Posterior vena cava (tissue), 2 donors: ENCODE results near the gene TMUB2. TPM values are rescaled to one million over a fixed set of nuclear protein-coding genes. Genes with fewer than 3 reads are reported as not detected.

Experiments
- DNase-seq: peaks from one replicate; pipeline ENCODE4 v3.0.0-alpha.2; 2020; ENCODE audit warnings: low spot score
- intact Hi-C, 2 donors: fragments of 100-400 bp; cut with DNase I; formaldehyde crosslinking; loops; one replicate each; pipeline versions ENCODE4 v1.14.1 to v1.14.2; 2022 to 2023
- total RNA-seq, 2 donors: library from RNA; stranded (reverse); fragmentation: NEBNext Ultra II Directional; extraction: Animal tissue kit (Norgen Biotek cat#: 25700); gene quantifications; one replicate each; pipeline ENCODE4 v1.2.1, GENCODE V29; 2021
- donor health status: DM: yes; HTN: yes; CAD: no.
- donor health status: DM: yes; HTN: yes; CAD: no.

Gene TMUB2
- total RNA-seq, 2 donors from 2014 or later = 26.3 to 31.2 TPM

DNA sequence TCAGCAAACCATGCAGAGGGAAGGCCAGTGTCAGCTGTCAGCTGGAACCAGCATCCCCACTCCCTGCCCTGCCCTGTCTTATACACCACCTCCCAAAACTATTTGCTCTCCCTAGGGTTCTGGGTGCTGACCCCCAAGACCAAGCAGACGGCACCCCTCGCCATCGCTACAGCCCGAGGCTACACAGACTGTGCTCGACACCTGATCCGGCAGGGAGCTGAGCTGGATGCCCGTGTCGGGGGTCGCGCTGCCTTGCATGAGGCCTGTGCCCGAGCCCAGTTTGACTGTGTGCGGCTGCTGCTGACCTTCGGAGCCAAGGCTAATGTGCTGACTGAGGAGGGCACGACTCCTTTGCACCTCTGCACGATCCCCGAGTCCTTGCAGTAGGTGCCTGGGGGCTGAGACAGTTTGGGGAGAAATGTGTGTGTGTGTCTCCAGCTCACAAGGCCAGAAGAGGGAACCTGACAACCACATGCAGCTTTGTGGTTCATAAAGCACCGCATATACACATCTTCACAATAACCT, 14.8 kb upstream of the TMUB2 start:
- DNase-seq = no peak
- intact Hi-C loops = loop anchor here in 1 of 2 donors (2.0 kb wide), 1 partner anchor 29 kb away; no protein-coding TSS in a partner anchor

DNA sequence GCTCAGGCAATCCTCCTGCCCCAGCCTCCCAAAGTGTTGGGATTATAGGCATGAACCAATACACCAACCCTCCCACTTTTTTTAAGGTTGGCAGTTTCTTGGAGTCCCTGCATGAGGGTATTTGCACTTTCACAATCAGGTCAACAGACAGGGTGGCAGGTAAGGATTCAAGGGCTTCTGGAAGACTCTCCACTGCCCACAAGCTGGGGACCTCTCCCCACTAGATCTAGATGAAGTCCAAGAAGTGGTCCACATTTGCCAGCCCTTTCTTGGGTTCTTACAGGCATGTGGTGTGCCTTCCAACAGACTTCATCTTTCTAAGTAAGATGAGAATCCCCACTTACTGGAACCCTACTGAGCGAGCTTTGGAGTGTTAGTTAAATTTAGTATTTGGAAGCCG, 12.3 kb upstream of the TMUB2 start:
- no peak for DNase-seq
- intact Hi-C loops = no loop called here

DNA sequence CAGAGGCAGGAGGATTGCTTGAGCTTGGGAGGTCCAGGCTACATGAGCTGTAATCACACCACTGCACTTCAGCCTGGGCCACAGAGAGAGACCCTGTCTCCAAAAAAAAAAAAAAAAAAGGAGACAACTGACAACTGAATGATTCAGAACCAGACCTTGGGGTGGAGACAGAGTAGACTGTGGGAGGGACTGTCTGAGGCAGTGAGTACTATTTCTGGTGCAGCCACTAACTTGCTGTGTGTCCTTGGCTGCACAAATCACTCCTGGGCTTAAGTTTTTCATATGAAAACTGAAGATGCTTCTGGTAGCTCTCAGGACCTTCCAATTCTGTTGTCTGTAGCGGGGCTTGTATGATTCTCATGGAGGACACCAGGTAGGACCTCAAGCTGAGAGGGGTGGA, 10.5 kb upstream of the TMUB2 start:
- DNase-seq = no peak
- intact Hi-C loops = no loop called here

DNA sequence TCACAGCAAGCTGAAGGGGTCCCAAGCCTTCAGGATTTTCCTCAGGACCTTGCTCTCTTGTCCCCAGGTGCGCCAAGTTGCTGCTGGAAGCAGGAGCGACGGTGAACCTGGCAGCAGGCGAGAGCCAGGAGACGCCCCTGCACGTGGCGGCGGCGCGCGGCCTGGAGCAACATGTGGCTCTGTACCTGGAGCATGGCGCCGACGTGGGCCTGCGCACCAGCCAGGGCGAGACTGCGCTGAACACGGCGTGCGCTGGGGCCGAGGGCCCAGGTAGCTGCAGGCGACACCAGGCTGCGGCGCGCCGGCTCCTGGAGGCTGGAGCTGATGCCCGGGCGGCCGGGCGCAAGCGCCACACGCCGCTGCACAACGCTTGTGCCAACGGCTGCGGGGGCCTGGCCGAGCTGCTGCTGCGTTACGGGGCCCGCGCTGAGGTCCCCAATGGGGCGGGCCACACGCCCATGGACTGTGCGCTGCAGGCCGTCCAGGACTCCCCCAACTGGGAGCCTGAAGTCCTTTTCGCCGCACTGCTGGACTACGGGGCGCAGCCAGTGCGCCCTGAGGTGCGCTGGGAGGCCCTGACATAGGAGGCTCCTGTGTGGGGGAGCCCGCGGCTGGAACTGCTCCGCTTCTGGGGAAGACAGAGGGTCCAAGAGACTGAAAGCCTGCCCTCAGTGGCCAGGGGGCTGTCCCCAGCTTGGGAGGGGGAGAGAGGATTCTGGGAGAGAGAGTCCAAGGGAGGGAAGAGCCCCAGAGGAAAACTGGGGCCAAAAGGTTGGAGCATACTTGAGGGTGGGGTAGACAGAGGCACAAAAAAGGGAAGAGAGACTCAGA, 9.9 kb upstream of the TMUB2 start:
- intact Hi-C loops = no loop called here
- no peak for DNase-seq

DNA sequence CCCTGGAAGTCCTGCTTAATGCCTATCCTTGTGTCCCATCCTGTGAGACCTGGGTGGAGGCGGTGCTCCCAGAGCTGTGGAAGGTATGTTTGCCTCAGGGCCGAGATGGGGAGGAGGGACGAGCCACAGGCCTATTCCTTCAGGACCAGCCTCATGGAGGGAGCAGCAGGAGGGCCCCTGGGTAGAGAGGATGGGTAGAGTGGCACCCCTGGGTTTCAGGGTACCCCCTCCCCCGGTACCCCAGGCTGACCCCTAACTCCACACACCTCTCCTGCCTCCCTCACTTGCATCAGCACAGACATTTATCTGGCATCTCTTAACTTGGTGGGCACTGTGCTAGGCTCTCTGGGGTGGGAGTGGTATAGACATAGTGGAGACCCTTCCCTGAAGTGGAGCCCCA, 9.1 kb upstream of the TMUB2 start:
- no peak for DNase-seq
- intact Hi-C loops = no loop called here

DNA sequence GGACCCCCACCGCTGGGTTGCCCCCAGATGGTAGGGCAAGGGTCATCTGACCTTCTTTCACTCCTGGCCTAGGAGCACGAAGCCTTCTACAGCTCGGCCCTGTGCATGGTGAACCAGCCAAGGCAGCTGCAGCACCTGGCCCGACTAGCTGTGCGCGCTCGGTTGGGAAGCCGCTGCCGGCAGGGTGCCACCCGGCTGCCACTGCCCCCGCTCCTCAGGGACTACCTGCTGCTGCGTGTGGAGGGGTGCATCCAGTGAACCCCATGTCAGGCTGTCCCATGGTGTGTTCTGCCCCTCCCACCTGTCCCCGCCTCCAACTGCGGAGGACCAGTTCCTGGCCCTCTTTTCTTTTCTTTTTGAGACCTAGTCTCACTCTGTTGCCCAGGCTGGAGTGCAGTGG, 8.6 kb upstream of the TMUB2 start:
- DNase-seq = no peak
- intact Hi-C loops = no loop called here

DNA sequence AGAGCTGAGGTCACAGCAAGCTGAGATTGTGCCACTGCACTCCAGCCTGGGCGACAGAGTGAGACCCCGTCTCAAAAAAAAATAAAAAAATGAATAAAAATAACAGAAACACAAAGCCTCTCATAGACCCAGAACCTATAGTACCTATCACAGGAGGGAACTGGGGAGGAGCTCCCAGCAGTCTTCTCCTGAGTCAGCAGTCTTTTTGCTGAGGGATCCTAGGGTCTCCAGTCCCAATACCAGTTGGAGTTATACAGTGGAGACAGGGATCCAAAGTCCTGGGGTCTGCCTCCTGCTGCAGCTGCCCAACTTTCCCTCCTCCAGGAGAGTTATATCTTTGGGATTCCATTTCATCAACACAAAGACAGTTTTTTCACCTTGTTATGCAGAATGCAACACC, 3.7 kb upstream of the TMUB2 start:
- intact Hi-C loops = no loop called here
- DNase-seq = no peak

DNA sequence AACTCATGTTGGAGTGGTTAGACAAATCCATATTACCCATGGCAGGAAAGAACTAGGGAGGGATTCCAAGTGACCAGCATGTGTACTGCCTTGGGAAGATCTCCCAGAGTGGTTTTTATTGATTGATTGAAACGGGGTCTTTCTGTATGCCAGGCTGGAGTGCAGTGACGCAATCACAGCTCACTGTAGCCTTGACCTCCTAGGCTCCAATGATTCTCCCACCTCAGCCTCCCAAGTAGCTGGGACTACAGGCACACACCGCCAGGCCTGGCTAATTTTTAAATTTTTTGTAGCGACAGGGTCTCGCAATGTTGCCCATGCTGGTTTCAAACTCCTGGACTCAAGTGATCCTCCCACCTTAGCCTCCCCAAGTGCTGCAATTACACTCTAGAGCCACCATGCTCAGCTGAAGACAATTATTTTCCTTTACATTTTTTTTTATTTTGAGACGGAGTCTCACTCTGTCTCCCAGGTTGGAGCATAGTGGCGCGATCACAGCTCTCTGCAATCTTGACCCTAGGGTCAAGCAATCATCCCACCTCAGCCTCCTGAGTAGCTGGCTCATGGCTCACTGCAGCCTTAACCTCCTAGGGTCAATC, 2.5 kb upstream of the TMUB2 start:
- DNase-seq = no peak
- intact Hi-C loops = no loop called here

DNA sequence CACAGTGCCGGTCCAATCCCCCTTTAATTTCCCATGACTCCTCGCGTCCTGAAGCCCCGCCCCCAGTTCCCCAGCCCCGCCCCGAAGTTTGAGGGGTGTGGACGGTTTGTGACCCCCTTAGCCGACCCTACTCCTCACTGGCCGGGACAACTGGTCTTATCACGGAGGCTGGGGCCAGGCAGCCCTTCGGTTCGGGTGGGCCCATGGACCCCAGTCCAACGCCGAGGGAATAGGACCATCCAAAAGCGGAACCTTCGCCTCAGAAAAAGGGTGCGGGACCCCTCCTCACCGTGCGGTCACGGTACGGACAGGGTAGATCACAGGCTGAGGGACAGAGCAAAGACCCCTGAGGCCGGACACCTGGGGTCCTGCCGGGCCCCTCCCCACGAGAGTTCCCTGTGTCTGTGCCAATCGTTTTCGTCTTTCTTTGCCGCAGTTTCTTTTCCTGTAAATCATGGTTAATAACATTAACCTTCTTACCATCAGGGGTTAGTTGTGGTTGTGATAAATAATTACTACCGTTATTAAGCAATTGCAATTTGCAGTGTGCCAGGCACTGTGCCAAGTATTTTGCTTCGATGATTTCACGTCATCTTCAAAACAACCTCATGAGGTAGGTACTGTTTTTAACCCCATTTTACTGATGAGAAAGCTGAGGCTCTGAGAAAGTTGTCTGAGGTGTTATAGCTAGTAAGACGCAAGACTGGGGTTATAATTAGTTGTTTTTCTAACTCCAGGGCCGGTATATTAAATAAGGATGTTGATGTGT, 543 bp downstream of the TMUB2 start:
- no peak for DNase-seq
- intact Hi-C loops = no loop called here

DNA sequence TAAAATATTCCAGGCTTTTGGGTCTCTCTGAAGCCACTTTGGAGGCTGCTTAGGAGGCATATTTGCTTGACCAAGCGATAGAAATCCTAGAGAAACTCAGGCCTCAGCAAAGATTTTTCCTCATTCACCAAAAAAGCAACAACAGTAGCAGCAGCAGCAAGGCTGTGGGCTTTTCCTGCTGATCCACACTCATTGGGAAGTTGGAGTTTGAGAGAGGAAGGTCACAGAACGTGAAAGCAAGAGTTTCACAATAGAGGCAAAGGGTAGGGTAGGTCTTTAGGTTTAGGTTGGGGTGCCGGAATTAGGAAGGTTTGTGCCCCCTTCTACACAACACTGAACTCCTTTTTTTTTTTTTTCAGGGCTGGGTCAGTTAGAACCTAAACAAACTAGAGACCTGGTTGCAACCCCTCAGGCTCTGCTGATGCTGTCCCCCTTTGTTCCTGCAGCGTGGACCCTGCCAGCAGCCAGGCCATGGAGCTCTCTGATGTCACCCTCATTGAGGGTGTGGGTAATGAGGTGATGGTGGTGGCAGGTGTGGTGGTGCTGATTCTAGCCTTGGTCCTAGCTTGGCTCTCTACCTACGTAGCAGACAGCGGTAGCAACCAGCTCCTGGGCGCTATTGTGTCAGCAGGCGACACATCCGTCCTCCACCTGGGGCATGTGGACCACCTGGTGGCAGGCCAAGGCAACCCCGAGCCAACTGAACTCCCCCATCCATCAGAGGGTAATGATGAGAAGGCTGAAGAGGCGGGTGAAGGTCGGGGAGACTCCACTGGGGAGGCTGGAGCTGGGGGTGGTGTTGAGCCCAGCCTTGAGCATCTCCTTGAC, 2.0 kb downstream of the TMUB2 start:
- DNase-seq = no peak
- intact Hi-C loops = no loop called here

DNA sequence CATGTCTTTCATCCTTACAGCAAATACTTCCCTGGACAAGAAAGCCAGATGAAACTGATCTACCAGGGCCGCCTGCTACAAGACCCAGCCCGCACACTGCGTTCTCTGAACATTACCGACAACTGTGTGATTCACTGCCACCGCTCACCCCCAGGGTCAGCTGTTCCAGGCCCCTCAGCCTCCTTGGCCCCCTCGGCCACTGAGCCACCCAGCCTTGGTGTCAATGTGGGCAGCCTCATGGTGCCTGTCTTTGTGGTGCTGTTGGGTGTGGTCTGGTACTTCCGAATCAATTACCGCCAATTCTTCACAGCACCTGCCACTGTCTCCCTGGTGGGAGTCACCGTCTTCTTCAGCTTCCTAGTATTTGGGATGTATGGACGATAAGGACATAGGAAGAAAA, 3.7 kb downstream of the TMUB2 start:
- no peak for DNase-seq
- intact Hi-C loops = no loop called here

DNA sequence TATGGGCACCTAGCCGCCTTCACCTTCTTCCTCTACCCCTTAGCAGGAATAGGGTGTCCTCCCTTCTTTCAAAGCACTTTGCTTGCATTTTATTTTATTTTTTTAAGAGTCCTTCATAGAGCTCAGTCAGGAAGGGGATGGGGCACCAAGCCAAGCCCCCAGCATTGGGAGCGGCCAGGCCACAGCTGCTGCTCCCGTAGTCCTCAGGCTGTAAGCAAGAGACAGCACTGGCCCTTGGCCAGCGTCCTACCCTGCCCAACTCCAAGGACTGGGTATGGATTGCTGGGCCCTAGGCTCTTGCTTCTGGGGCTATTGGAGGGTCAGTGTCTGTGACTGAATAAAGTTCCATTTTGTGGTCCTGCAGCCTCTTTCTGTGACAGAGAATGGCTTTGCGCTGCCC, 4.6 kb downstream of the TMUB2 start:
- intact Hi-C loops = no loop called here
- no peak for DNase-seq

DNA sequence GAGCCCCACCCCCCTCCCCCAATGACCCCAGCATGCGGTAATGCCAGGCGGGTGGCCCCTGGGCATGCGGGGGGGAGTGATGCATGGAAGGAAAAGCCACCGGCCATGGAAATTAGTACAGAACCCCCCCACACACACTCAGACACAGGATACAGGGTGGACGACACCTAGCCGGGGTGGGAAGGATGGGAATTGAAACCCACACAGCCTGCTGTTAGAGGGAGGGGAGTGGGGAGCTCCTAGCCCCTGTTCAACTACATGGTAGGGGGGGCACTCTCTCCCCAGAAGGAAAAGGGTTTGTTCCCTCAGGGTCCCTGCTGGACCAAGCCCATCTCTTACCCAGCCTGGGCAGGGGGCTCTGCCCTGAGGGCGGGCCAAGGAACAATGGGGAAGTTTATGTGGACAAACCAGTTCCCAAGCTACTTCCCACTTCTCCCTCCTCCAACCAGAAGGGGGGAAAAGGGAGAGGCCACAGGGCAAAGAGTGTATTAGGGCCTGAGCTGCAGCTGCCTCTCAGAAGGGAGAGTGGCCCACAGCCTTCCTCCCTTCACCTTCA, 5.2 kb downstream of the TMUB2 start:
- no peak for DNase-seq
- intact Hi-C loops = no loop called here

DNA sequence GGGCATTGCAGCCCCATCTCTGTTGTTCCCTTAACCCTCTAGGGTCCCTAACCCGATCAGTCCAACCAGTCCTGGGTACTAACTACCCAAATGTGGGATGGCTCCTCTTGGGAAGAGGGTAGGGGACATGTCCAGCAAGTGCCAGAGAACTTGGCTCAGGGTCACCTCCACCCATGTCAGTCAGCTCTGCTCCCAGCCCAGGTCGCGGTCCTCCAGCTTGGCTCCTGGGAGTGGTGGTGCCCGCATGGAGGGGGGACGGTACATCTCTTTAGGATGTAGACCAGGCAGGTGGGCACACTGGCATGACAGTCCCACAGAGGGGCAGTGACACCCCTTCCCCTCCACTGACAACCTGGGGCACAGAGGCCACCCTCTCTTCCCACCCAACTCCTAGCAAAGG, 6.0 kb downstream of the TMUB2 start:
- intact Hi-C loops = no loop called here

DNA sequence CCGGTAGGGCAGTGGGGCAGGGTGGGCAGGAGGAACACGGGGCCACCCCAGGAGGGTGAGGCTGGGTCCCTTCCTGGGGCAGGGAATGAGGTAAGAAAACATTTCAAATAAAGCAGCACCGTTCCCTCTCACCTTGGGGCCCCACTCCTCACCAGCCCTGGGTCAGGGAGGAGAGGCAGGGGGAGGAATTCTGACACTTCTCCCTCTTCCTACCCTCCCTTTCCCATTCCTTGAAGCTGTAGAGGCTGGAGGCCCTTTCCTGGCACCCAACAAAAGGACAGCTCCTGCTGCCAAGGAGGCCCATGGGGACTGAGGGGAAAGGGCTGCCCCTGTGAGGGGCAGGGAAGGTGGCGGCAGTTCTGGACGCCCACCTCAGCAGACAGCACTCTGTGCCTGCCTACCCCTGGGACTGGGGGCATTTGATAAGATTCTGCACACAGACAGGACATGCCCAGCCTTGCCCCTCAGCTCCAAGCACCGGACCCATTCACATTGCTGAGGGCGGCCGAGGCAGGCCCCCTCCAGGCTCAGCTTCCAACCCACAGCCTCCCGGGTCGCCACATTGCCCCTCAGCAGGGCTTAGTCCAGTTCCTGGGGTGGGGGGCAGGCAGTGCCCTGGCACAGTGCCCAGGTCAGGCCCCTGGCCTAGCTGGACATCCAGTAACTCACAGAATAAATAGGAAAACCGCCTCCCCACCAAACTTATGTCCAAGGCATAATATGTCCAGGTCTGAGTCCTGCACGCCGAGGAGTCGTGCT, 6.7 kb downstream of the TMUB2 start:
- intact Hi-C loops = no loop called here
- no peak for DNase-seq

More for the DNA sequence above, 6.0 kb downstream of the TMUB2 start:
- DNase-seq = no peak

DNA sequence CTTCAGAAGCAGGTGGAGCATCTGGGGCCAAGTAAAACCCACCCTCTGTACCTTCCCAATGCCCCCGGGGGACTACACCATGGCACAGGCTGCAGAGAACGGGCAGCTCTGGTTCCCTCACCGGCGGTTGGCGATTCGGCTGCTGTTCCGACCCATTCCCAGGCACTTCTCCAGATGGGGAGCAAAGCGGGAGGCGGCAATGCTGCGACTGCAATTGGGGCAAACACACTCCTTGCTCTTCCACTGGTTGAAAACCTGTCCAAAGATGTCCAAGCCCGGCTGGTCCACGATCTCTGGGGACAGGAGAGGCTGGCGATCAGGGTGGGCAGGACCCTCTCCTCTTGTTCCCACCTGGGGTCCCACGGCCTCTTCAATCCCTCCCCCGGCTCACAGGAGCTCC, 10.3 kb downstream of the TMUB2 start:
- intact Hi-C loops = no loop called here
- DNase-seq = no peak

DNA sequence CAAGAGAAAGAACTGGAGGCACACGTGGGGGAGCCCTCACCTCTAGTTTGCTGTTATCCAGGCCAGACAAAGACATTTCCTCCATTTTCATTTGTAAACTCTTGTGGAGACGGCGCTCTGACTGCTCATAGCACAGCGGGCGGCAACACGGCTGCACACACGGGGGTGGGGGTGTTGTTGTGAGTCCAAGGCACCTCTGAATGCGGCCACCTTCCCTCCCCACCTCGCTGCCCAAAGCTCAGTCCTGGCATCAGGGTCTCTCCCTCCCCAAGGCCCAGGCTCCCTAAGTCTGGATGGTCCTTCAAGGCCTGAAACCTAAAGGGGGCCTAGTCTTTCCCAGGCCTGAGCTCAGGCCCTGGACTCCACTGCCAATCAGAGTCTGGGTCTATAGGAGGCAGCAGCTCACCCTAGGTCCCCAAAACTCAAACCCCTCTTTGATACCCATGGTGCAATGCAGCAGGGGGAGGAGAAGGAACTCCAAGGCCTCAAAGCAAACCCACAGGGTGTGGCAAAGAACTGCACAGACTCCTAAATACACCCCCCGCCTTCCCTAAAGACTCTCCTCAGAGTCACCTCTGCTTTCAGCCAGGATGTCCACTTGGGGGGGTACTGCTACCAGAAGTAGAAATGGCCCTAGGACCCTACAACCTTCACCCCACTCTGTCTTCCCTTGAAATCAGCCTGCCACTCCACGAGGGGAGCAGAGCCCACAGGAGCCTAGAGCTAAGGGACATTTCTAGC, 11.4 kb downstream of the TMUB2 start:
- DNase-seq = no peak
- intact Hi-C loops = no loop called here
